NCI-H1092 treated with DMSO at 0.1 percent for 48 hours (cell line): ENCODE measurements around the gene COA1.
"Not testable (repeated sequence)": the region's sequence is repeated elsewhere in the genome, so short reads cannot be mapped to it uniquely, and the experiment has no call there.

Experiments used
- DNase-seq: peaks from one replicate; lab custom pipeline; 2025; lab: John Stamatoyannopoulos, UW

COA1 gene

GRCh38 chr7:43726466-43726865 lies 2.9 kb downstream of the COA1 start:
- DNase-seq: no peak

- DNase-seq: no peak
Observed at GRCh38 chr7:43725251-43725650, 4.1 kb downstream of the COA1 start.

GRCh38 chr7:43723007-43723341 lies 6.3 kb downstream of the COA1 start:
- no peak for DNase-seq

- DNase-seq: peak; percentile 38
Observed at GRCh38 chr7:43721193-43721806, 8.0 kb downstream of the COA1 start.

- DNase-seq: no peak
Observed at GRCh38 chr7:43716598-43716997, 12.7 kb downstream of the COA1 start.

GRCh38 chr7:43715966-43716365 lies 13.4 kb downstream of the COA1 start:
- not testable (repeated sequence) for DNase-seq

- DNase-seq: no peak
Observed at GRCh38 chr7:43711503-43711902, 17.8 kb downstream of the COA1 start.

- not testable (repeated sequence) for DNase-seq
Observed at GRCh38 chr7:43708055-43708454, 21.3 kb downstream of the COA1 start.

GRCh38 chr7:43703573-43703972 lies 25.8 kb downstream of the COA1 start:
- no peak for DNase-seq

- DNase-seq: no peak
Observed at GRCh38 chr7:43702974-43703373, 26.3 kb downstream of the COA1 start.

- DNase-seq: no peak
Observed at GRCh38 chr7:43701929-43702328, 27.4 kb downstream of the COA1 start.

GRCh38 chr7:43701500-43701854 lies 27.8 kb downstream of the COA1 start:
- no peak for DNase-seq

GRCh38 chr7:43700646-43701499 lies 28.4 kb downstream of the COA1 start:
- DNase-seq: no peak

GRCh38 chr7:43700059-43700501 lies 29.2 kb downstream of the COA1 start:
- DNase-seq: peak; percentile 51

- DNase-seq: no peak
Observed at GRCh38 chr7:43698460-43699255, 30.7 kb downstream of the COA1 start.

- no peak for DNase-seq
Observed at GRCh38 chr7:43697690-43698089, 31.6 kb downstream of the COA1 start.

GRCh38 chr7:43695365-43695764 lies 34.0 kb downstream of the COA1 start:
- no peak for DNase-seq

GRCh38 chr7:43694399-43694748 lies 34.9 kb downstream of the COA1 start:
- no peak for DNase-seq

GRCh38 chr7:43693687-43694398 lies 35.5 kb downstream of the COA1 start:
- no peak for DNase-seq

- no peak for DNase-seq
Observed at GRCh38 chr7:43692582-43693373, 36.5 kb downstream of the COA1 start.

GRCh38 chr7:43691611-43692010 lies 37.7 kb downstream of the COA1 start:
- no peak for DNase-seq

GRCh38 chr7:43689115-43689514 lies 40.2 kb downstream of the COA1 start:
- no peak for DNase-seq
